Activated naive CD4-positive, alpha-beta T cell treated with anti-CD3 and anti-CD28 coated beads, Interleukin-2, amount 50 U/mL, for 24 hours (primary cell): ENCODE measurements around the gene LMOD1.
"Not testable (repeated sequence)": the region's sequence is repeated elsewhere in the genome, so short reads cannot be mapped to it uniquely, and the experiment has no call there.

ENCODE experiments used
- H3K27ac Mint-ChIP-seq: one replicate; pipeline ENCODE4 v1.8.0; 2021; ENCODE audit warnings: mild to moderate bottlenecking, mixed read lengths
- H3K27me3 Mint-ChIP-seq: one replicate; pipeline ENCODE4 v1.8.0; 2021; ENCODE audit warnings: mixed read lengths
- H3K36me3 Mint-ChIP-seq: one replicate; pipeline ENCODE4 v1.8.0; 2021; ENCODE audit warnings: mixed read lengths
- H3K4me1 Mint-ChIP-seq: one replicate; pipeline ENCODE4 v1.8.0; 2021; ENCODE audit warnings: mixed read lengths
- H3K4me3 Mint-ChIP-seq: one replicate; pipeline ENCODE4 v1.8.0; 2021; ENCODE audit warnings: mild to moderate bottlenecking, mixed read lengths
- H3K9me3 Mint-ChIP-seq: one replicate; pipeline ENCODE4 v1.8.0; 2021; ENCODE audit warnings: mixed read lengths

The LMOD1 gene

DNA sequence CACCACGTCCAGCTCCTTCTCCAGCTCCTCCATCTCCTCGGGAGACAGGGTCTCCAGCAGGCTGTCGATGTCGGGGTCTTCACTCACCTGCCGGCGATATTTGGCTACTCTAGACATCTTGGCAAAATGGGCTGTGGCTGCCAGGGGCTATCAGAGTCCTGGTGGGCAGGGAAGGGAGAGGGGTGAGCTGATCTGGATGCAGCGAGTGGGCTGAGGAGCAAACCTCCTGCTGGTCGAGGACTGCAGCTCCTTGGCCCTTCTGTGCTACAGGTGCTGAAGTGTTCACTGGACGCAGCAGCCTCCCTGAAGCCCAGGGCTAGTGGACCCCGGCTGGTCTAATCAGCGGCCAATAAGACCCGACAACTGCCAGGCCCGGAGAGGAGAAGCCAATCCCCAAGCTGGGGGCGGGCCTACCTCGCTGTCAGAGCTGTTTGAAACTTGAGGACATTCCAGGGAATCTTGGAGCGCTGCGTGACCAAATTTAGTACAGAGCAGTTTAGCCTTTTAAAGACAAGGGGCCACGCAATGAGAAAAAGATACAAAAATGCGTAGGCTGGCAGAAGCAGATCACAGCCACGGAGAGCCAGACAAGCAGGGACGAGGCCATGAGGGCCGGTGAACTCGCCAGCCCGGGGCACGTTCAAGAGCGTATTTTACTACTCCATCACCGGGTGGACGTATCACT is at the start of gene LMOD1:
Gene LMOD1, minus strand, starts transcription at position 325 of the 685 bp plus-strand sequence. Its CDS starts 208 bp downstream, at position 117.
- H3K27ac Mint-ChIP-seq = no peak within 1 kb of the TSS
- H3K4me1 Mint-ChIP-seq = peaks cover 11% of the 10 kb centered on the region
- no peaks in the 10 kb centered on the region for H3K36me3 Mint-ChIP-seq
- H3K27me3 Mint-ChIP-seq = peaks cover 33% of the 10 kb centered on the region
- peak within 1 kb of the TSS; percentile 40 for H3K4me3 Mint-ChIP-seq
- H3K9me3 Mint-ChIP-seq = no peaks in the 10 kb centered on the region

DNA sequence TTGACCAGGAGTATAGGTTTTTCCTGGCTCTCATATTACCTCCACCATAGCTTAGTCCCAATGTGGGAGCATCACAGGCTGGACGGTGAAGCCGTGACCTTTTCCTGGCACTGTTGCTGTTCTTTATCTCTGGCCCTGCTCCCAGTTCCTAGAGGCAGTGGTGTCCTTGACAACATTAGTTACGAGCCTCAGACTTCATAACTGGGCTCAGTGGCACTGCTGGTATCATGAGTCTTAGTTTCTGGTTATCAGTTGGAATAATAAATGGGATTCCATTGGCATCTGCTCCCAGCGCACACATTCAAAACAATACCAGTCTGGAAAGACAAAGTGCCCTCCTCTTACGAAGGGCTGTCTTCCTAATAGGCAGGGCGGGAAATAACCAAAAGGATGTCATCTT is 44.1 kb upstream of the LMOD1 start:
- no peaks in the 10 kb centered on the region for H3K9me3 Mint-ChIP-seq
- H3K27ac Mint-ChIP-seq = no peak overlapping the region
- no peak overlapping the region for H3K4me3 Mint-ChIP-seq
- no peaks in the 10 kb centered on the region for H3K27me3 Mint-ChIP-seq
- H3K36me3 Mint-ChIP-seq = peaks cover 12% of the 10 kb centered on the region
- H3K4me1 Mint-ChIP-seq = no peaks in the 10 kb centered on the region

DNA sequence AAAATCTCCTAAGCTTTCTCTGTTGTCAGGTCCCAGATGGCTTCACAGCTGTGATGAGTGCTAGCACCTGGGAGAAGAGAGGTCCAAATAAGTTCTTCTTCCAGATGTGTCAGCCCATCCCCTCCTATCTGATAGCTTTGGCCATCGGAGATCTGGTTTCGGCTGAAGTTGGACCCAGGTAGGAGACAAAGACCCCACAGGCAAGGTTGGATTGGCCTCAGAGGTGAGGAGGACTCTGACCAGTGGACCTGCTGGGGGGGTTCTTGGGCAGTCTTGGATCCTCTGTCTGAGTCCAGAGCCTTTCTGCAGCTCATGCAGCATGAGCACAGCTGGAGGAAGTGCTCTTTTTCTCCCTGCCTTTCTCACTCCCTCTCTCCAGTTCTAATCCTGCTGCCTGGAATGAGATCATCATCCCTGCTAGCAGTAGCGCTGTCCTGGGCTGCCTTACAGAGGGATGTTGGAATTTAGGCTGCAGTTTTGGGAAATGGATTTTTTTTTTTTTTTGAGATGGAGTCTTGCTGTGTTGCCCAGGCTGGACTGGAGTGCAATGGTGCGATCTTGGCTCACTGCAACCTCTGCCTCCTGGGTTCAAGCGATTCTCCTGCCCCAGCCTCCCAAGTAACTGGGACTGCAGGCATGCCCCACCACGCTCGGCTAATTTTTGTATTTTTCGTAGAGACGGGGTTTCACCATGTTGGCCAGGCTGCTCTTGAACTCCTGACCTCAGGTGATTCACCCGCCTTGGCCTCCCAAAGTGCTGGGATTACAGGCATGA is 43.2 kb upstream of the LMOD1 start:
- Mint-ChIP-seq H3K27ac (no peak overlapping the region), H3K9me3 (no peaks in the 10 kb centered on the region), H3K27me3 (no peaks in the 10 kb centered on the region), H3K4me3 (no peak overlapping the region), H3K36me3 (peaks cover 12% of the 10 kb centered on the region), H3K4me1 (peaks cover under 1% of the 10 kb centered on the region)

DNA sequence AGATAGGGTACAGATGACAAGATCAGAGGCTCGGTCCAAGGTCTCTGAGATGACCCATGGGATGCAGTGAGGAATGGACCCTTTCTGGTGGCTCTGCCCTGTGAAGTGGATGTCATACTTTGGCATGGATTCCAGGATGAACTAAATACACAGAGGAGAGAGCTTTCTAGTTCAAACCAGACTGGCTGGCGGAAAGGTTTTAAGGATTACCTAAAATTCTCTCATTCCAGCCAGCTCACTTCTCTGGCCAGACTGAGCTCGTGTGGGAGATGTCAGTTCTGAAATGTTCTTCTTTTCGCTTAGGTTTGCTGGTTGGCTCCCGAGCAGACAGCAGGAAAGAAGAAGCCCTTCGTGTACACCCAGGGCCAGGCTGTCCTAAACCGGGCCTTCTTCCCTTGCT is 42.3 kb upstream of the LMOD1 start:
- no peak overlapping the region for H3K4me3 Mint-ChIP-seq
- H3K27me3 Mint-ChIP-seq = no peaks in the 10 kb centered on the region
- H3K4me1 Mint-ChIP-seq = peaks cover 10% of the 10 kb centered on the region
- H3K27ac Mint-ChIP-seq = no peak overlapping the region
- H3K9me3 Mint-ChIP-seq = no peaks in the 10 kb centered on the region
- H3K36me3 Mint-ChIP-seq = peaks cover 12% of the 10 kb centered on the region

DNA sequence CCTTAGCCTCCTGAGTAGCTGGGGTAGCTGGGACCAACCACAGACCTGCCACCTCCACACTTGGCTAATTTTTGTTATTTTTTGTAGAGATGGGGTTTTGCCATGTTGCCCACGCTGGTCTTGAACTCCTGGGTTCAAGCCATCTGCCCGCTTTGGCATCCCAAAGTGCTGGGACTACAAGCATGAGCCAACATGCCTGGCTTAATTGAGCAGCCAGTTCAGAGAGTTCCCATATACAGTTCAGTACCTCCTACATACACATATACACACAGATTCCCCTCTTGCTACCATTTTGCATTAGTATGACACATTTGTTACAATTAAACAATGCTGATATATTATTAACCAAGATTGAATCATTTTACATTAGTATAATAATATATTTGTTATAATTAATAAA is 39.0 kb upstream of the LMOD1 start:
- H3K4me1 Mint-ChIP-seq = peaks cover 24% of the 10 kb centered on the region
- H3K36me3 Mint-ChIP-seq = peaks cover 2% of the 10 kb centered on the region
- H3K9me3 Mint-ChIP-seq = no peaks in the 10 kb centered on the region
- H3K27ac Mint-ChIP-seq = no peak overlapping the region
- H3K27me3 Mint-ChIP-seq = no peaks in the 10 kb centered on the region
- no peak overlapping the region for H3K4me3 Mint-ChIP-seq

DNA sequence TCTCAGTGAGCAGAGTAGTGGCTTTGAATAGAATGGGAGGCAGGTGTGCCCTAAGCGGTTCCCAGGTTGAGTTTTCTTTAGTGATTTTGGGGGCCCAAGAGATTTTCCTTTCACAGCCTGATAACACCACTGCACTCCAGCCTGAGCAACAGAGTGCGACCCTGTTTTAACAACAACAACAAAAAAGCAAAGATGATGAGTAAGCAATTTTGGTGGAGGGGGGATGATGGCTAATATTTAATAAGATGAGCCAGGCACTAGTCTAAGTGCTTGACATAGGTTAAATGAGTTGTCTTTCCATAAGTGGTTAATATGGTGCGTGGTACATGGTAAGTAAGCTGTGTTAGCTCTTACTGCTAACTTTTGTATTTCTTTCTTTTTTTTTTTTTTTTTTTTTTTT is 38.1 kb upstream of the LMOD1 start:
- Mint-ChIP-seq H3K27me3 (no peaks in the 10 kb centered on the region), H3K27ac (no peak overlapping the region), H3K4me1 (peaks cover 24% of the 10 kb centered on the region), H3K9me3 (no peaks in the 10 kb centered on the region), H3K36me3 (peaks cover 2% of the 10 kb centered on the region), H3K4me3 (no peak overlapping the region)

DNA sequence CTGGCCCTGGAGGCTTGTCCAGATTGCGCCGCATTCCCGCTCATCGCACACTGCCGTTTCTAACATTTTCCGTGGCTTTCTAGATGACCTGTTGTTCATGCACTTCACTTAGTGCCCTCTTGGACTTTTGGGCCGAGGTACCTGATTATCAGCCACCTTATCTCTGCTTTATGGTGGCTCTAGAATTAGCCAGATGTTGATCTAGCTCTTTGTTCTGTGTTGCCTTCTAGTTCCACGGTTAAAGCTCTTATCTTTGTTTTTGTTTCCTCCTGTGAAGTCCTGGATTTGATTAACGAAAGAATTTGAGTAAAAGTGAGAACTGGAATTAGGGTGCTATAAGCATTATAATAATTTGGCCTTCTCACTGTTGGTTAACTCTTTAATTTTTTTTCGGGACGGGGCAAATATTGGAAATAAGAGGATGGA is 37.0 kb upstream of the LMOD1 start:
- peak overlapping the region; percentile 75 for H3K27ac Mint-ChIP-seq
- H3K4me3 Mint-ChIP-seq = peak overlapping the region; percentile 93
- H3K27me3 Mint-ChIP-seq = no peaks in the 10 kb centered on the region
- H3K9me3 Mint-ChIP-seq = no peaks in the 10 kb centered on the region
- H3K4me1 Mint-ChIP-seq = peaks cover 24% of the 10 kb centered on the region
- H3K36me3 Mint-ChIP-seq = no peaks in the 10 kb centered on the region

DNA sequence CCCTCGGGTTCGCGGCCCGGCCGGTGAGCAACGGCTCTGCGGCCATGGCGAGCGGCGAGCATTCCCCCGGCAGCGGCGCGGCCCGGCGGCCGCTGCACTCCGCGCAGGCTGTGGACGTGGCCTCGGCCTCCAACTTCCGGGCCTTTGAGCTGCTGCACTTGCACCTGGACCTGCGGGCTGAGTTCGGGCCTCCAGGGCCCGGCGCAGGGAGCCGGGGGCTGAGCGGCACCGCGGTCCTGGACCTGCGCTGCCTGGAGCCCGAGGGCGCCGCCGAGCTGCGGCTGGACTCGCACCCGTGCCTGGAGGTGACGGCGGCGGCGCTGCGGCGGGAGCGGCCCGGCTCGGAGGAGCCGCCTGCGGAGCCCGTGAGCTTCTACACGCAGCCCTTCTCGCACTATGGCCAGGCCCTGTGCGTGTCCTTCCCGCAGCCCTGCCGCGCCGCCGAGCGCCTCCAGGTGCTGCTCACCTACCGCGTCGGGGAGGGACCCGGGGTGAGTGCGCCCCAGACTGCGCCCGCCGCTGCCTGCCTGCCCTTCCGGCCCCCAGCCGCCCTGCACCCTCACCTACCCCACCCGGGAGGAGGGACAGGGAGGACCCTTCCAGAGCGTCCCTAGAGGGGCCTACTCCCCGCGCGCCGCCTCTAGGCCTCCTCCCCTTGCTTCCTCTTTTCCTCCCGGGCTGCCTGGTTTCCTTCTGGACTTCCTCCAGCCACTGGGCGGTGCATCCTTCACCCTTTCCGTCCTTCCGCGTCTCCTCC is 36.5 kb upstream of the LMOD1 start, which contains the start of gene RNPEP:
Gene RNPEP, plus strand, starts transcription at position 26 of the 757 bp plus-strand sequence. Its CDS starts 19 bp downstream, at position 45.
- H3K4me1 Mint-ChIP-seq = peaks cover 24% of the 10 kb centered on the region
- no peaks in the 10 kb centered on the region for H3K9me3 Mint-ChIP-seq
- H3K27me3 Mint-ChIP-seq = no peaks in the 10 kb centered on the region
- H3K36me3 Mint-ChIP-seq = no peaks in the 10 kb centered on the region
- peak within 1 kb of the TSS; percentile 97 for H3K4me3 Mint-ChIP-seq
- H3K27ac Mint-ChIP-seq = peak within 1 kb of the TSS; percentile 89

DNA sequence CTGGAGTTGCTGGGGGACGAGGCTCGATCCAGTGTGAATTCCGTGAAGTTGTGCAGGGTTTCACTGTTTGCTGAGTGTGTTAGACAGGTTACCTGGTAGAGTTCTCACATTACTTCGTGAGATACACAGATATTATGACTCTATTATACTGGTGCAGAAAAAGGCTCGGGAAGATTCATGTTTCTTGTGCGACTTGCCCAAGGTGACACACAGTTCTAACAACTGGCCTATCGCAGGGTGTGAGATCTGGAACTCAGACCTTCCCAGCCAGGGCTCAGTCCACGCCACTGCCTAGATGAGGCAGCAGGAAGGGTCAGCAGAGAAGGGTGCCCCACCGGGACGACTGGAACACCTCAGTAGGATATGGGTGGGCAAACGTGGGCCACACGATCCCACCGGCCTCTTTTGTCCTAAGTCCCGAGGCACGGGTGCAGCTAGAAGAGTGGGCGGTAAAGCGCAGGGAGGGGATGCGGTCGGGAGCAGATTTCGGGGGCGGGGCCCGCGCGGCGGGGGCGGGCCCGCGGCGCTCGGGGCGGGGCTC is 35.8 kb upstream of the LMOD1 start:
- Mint-ChIP-seq H3K4me1 (peaks cover 24% of the 10 kb centered on the region), H3K27ac (peak overlapping the region; percentile 89), H3K9me3 (no peaks in the 10 kb centered on the region), H3K4me3 (peak overlapping the region; percentile 97), H3K27me3 (no peaks in the 10 kb centered on the region), H3K36me3 (no peaks in the 10 kb centered on the region)

DNA sequence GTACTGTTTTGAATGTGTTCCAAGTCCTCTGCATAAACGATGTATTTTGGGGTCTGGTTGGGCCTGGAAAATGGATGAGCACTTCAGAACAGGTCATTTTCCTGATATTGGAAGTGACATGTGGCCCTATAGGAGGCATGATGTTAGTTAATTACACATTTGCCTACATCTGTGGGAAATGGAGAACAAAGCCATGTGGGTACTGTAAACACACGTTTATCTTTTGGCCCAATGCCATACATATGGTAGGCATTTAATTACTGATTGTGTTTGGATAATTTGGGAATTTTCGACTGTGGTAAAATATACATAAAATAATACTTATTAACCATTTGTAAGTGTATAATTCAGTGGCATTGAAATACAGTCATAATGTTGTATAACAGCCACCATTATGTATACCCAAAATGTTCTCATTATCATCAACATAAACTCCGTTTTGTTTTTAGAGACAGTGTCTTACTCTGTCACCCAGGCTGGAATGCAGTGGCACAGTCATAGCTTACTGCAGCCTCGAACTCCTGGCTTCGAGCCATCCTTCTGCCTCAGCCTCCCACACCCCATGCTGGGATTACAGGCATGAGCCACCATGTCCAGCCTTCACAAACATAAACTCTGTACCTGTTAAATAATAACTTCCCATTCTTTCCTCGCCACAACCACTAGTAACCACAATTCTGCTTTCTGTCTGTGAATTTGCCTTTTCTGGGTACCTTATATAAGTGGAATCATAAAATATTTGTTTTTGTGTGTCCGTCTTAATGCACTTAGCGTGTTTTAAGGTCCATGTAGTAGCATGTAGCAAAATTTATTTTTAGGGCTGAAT is 24.2 kb upstream of the LMOD1 start:
- Mint-ChIP-seq H3K36me3 (peaks cover 3% of the 10 kb centered on the region), H3K27ac (no peak overlapping the region), H3K9me3 (no peaks in the 10 kb centered on the region), H3K27me3 (no peaks in the 10 kb centered on the region), H3K4me3 (no peak overlapping the region), H3K4me1 (no peaks in the 10 kb centered on the region)

DNA sequence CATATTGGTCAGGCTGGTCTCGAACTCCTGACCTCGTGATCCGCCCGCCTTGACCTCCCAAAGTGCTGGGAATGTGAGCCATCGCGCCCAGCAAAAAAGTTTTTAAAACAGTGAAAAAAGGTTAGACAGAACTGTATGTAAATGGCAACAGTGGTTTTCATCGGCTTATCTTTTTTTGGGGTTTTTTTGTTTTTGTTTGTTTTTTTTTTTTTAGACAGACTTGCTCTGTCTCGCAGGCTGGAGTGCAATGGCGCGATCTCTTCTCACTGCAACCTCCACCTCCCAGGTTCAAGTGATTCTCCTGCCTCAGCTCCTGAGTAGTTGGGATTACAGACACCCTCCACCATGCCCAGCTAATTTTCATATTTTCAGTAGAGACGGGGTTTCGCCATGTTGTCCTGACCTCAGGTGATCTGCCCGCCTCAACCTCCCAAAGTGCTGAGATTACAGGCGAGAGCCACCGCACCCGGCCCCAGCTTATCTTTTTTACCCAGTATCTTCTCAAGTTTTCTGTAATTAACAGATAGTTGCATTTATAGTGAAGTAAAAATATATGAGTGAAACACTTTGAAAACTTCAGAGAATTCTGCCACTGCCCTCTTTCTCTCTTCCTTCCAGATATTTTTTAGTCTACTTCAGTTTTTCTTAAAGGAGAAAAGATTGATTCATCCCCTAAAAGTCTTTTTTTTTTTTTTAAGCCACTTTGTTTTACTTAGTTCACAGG is 22.0 kb upstream of the LMOD1 start:
- Mint-ChIP-seq H3K4me1 (no peaks in the 10 kb centered on the region), H3K4me3 (no peak overlapping the region), H3K36me3 (peaks cover 3% of the 10 kb centered on the region), H3K9me3 (no peaks in the 10 kb centered on the region), H3K27me3 (no peaks in the 10 kb centered on the region), H3K27ac (peak overlapping the region; percentile 65)

DNA sequence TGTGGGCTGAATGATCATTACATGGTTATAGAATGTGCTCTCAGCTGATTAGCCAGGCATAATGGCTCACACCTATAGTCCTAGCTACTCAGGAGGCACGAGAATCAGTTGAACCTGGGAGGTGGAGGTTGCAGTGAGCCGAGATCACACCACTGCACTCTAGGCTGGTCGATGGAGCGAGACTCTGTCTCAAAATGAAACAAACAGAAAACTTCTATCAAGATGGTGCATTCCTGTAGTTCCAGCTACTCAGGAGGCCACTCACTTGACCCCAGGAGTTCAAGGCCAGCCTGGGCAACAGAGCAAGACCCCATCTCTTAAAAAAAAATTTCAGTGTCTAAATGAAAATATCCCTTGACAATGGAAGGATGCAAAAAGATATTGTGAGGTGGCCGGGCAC is 19.8 kb upstream of the LMOD1 start:
- no peaks in the 10 kb centered on the region for H3K27me3 Mint-ChIP-seq
- no peaks in the 10 kb centered on the region for H3K9me3 Mint-ChIP-seq
- H3K27ac Mint-ChIP-seq = no peak overlapping the region
- no peak overlapping the region for H3K4me3 Mint-ChIP-seq
- H3K4me1 Mint-ChIP-seq = no peaks in the 10 kb centered on the region
- H3K36me3 Mint-ChIP-seq = peaks cover 5% of the 10 kb centered on the region

DNA sequence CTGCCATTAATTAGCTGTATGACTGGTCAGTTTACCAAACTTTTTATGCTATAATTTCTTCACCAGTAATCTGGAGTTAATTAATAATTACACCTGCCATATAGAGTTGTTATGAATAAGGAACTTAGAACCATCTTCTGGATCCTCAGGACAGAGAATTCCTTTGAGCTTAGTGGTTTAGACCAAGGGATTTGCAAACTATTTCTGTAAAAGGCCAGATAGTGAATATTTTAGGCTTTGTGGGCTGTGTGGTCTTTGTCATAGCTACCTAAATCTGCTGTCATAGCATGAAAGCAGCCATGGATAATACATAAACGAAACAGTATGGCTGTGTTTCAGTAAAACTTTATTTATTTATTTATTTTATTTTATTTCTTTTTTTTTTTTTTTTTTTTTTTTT is 17.9 kb upstream of the LMOD1 start:
- Mint-ChIP-seq H3K27me3 (no peaks in the 10 kb centered on the region), H3K4me1 (no peaks in the 10 kb centered on the region), H3K9me3 (no peaks in the 10 kb centered on the region), H3K27ac (no peak overlapping the region), H3K36me3 (peaks cover 9% of the 10 kb centered on the region), H3K4me3 (no peak overlapping the region)

DNA sequence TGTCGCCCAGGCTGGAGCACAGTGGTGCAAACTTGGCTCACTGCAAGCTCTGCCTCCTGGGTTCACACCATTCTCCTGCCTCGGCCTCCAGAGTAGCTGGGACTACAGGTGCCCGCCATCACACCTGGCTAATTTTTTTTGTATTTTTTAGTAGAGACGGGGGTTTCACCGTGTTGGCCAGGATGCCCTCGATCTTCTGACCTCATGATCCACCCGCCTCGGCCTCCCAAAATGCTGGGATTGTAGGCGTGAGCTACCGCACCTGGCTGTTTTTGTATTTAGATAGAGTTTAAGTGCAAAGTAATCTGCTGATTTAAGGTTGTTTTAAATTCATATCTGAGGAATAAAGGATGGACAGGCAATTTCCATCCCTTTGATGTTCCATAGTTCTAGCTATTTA is 16.0 kb upstream of the LMOD1 start:
- H3K27me3 Mint-ChIP-seq = not testable (repeated sequence)

More for the DNA sequence above, 16.0 kb upstream of the LMOD1 start:
- not testable (repeated sequence) for H3K27ac Mint-ChIP-seq, H3K4me1 Mint-ChIP-seq, H3K4me3 Mint-ChIP-seq, H3K9me3 Mint-ChIP-seq
- H3K36me3 Mint-ChIP-seq = peaks cover 11% of the 10 kb centered on the region
